Uterus (tissue), 2 donors: ENCODE results near the gene FAM32A.

Experiments used
- POLR2A ChIP-seq, 2 donors: fragments of 450-650 bp; IDR thresholded peaks; one replicate each; pipeline ENCODE4 v1.6.1; 2016; ENCODE audit warnings: antibody characterized with exemption in 2 of 2, mild to moderate bottlenecking in 1 of 2, moderate library complexity in 1 of 2
- TF ChIP-seq, protein P1 (sequence below), 4 experiments: fragments of 200-600 bp in 2 of 4; fragments of 450-650 bp in 2 of 4; sonication (generic) in 2 of 4; IDR thresholded peaks; one replicate each; pipeline ENCODE4 v1.5.1; 2016 to 2019; ENCODE audit warnings: antibody characterized with exemption in 4 of 4, mild to moderate bottlenecking in 2 of 4, moderate library complexity in 1 of 4

DNA sequence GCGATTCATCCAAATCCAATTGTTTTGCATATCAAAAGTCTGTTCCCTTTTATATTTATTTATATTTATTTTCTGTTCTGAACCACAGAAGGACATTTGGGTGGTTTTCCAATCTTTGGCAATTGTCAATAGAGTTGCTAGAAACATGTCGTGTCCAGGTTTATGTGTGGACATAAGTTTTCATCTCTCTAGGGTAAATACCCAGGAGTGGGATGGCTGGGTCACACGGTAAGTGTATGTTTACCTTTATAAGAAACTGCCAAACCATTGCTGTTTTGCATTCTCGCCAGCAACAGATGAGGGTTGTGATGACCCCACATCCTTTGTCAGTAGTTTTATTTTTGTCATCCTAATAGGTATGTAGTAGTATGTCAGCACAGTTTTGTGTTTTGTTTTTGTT, 25.0 kb downstream of the FAM32A start:
- TF ChIP-seq, protein P1, sequence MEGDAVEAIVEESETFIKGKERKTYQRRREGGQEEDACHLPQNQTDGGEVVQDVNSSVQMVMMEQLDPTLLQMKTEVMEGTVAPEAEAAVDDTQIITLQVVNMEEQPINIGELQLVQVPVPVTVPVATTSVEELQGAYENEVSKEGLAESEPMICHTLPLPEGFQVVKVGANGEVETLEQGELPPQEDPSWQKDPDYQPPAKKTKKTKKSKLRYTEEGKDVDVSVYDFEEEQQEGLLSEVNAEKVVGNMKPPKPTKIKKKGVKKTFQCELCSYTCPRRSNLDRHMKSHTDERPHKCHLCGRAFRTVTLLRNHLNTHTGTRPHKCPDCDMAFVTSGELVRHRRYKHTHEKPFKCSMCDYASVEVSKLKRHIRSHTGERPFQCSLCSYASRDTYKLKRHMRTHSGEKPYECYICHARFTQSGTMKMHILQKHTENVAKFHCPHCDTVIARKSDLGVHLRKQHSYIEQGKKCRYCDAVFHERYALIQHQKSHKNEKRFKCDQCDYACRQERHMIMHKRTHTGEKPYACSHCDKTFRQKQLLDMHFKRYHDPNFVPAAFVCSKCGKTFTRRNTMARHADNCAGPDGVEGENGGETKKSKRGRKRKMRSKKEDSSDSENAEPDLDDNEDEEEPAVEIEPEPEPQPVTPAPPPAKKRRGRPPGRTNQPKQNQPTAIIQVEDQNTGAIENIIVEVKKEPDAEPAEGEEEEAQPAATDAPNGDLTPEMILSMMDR (IDR thresholded peaks at IDR 0.05) = no peak
- no peak for TF ChIP-seq POLR2A (IDR thresholded peaks at IDR 0.05)
